Astrocyte (in vitro differentiated cells and primary cell): Measurements from ENCODE around the gene CCDC181. TPM values are rescaled to one million over a fixed set of nuclear protein-coding genes. Genes with fewer than 3 reads are reported as not detected.
A peak's percentile ranks its signal among the peaks of the same experiment; 100 is the strongest.

Experiments used
- DNase-seq: peaks from one replicate; pipeline ENCODE4 v3.0.0-alpha.2; 2010; ENCODE audit warnings: low read depth
- FAIRE-seq: peaks from 2 replicates; lab custom pipeline; 2011; peaks lifted over from hg19 to GRCh38; lab: Jason Lieb, UNC
- H2AFZ ChIP-seq: 2 replicates; pipeline ENCODE4 v1.6.0; 2012; ENCODE audit warnings: low read depth, low read length, inconsistent platforms
- H3K27ac ChIP-seq: 2 replicates; pipeline ENCODE4 v1.5.1; 2011; ENCODE audit warnings: low read depth, low read length, inconsistent platforms
- H3K27me3 ChIP-seq: 2 replicates; pipeline ENCODE4 v1.6.0; 2011; ENCODE audit warnings: low read length, inconsistent platforms; ENCODE audit not compliant: insufficient read depth
- H3K36me3 ChIP-seq: 2 replicates; pipeline ENCODE4 v1.5.1; 2011; ENCODE audit warnings: low read length, inconsistent platforms; ENCODE audit not compliant: insufficient read depth
- H3K4me1 ChIP-seq: 2 replicates; pipeline ENCODE4 v1.5.1; 2011; ENCODE audit warnings: low read length, inconsistent platforms; ENCODE audit not compliant: insufficient read depth
- H3K4me2 ChIP-seq: 2 replicates; pipeline ENCODE4 v1.6.0; 2012; ENCODE audit warnings: low read length, inconsistent platforms
- H3K4me3 ChIP-seq: 2 replicates; pipeline ENCODE4 v1.5.1; 2011; ENCODE audit warnings: low read depth, mild to moderate bottlenecking, low read length, inconsistent platforms; ENCODE audit not compliant: insufficient read depth
- H3K79me2 ChIP-seq: 2 replicates; pipeline ENCODE4 v1.6.0; 2012; ENCODE audit warnings: mild to moderate bottlenecking, low read length, inconsistent platforms; ENCODE audit not compliant: insufficient read depth
- H3K9ac ChIP-seq: 2 replicates; pipeline ENCODE4 v1.6.0; 2012; ENCODE audit warnings: mild to moderate bottlenecking, low read length, inconsistent platforms
- H3K9me3 ChIP-seq: 2 replicates; pipeline ENCODE4 v1.5.1; 2012; ENCODE audit warnings: low read depth, mild to moderate bottlenecking, low read length, inconsistent platforms; ENCODE audit not compliant: insufficient read depth
- H4K20me1 ChIP-seq: 2 replicates; pipeline ENCODE4 v1.6.0; 2012; ENCODE audit warnings: low read length, inconsistent platforms; ENCODE audit not compliant: insufficient read depth
- H3K27ac Mint-ChIP-seq: one replicate; pipeline ENCODE4 v1.8.0; 2021; ENCODE audit warnings: mild to moderate bottlenecking, mixed read lengths; ENCODE audit not compliant: unreplicated experiment
- H3K27me3 Mint-ChIP-seq: one replicate; pipeline ENCODE4 v1.8.0; 2021; ENCODE audit warnings: low read depth, mixed read lengths; ENCODE audit not compliant: unreplicated experiment
- H3K36me3 Mint-ChIP-seq: one replicate; pipeline ENCODE4 v1.8.0; 2021; ENCODE audit warnings: low read depth, mixed read lengths; ENCODE audit not compliant: unreplicated experiment
- H3K4me1 Mint-ChIP-seq: one replicate; pipeline ENCODE4 v1.8.0; 2021; ENCODE audit warnings: low read depth, mixed read lengths; ENCODE audit not compliant: unreplicated experiment
- H3K4me3 Mint-ChIP-seq: one replicate; pipeline ENCODE4 v1.8.0; 2021; ENCODE audit warnings: mild to moderate bottlenecking, moderate library complexity, mixed read lengths; ENCODE audit not compliant: unreplicated experiment
- H3K9me3 Mint-ChIP-seq: one replicate; pipeline ENCODE4 v1.8.0; 2021; ENCODE audit warnings: mild to moderate bottlenecking, mixed read lengths; ENCODE audit not compliant: unreplicated experiment
- EZH2 ChIP-seq: IDR thresholded peaks from 2 replicates; pipeline ENCODE4 v1.6.1; 2012; ENCODE audit warnings: mild to moderate bottlenecking, low read length, inconsistent platforms; ENCODE audit not compliant: insufficient read depth
- total RNA-seq: library from RNA; stranded (reverse); gene quantifications from 2 replicates; pipeline ENCODE4 v1.2.1, GENCODE V29; 2021
- TF ChIP-seq, protein P1 (sequence below): IDR thresholded peaks from 2 replicates; pipeline ENCODE4 v1.5.1; 2011; ENCODE audit warnings: low read depth, mild to moderate bottlenecking, inconsistent platforms, low read length, moderate library complexity; ENCODE audit not compliant: insufficient read depth

The CCDC181 gene
- total RNA-seq, 1 donor from 2014 or later = 1.5 TPM

GRCh38 chr1:169443923-169444322, 16.6 kb upstream of the CCDC181 start:
- no peak overlapping the region for H3K27ac Mint-ChIP-seq
- Histone ChIP-seq H3K4me1 (no peaks in the 10 kb centered on the region), H3K79me2 (no peaks in the 10 kb centered on the region), H3K9me3 (no peaks in the 10 kb centered on the region), H3K36me3 (no peaks in the 10 kb centered on the region), H3K27ac (no peak overlapping the region), H3K27me3 (no peaks in the 10 kb centered on the region), H4K20me1 (no peaks in the 10 kb centered on the region), H3K4me3 (no peak overlapping the region), H3K9ac (no peak overlapping the region), H3K4me2 (no peak overlapping the region), H2AFZ (no peak overlapping the region)
- H3K4me3 Mint-ChIP-seq = no peak overlapping the region
- no peak for TF ChIP-seq EZH2
- TF ChIP-seq, protein P1, sequence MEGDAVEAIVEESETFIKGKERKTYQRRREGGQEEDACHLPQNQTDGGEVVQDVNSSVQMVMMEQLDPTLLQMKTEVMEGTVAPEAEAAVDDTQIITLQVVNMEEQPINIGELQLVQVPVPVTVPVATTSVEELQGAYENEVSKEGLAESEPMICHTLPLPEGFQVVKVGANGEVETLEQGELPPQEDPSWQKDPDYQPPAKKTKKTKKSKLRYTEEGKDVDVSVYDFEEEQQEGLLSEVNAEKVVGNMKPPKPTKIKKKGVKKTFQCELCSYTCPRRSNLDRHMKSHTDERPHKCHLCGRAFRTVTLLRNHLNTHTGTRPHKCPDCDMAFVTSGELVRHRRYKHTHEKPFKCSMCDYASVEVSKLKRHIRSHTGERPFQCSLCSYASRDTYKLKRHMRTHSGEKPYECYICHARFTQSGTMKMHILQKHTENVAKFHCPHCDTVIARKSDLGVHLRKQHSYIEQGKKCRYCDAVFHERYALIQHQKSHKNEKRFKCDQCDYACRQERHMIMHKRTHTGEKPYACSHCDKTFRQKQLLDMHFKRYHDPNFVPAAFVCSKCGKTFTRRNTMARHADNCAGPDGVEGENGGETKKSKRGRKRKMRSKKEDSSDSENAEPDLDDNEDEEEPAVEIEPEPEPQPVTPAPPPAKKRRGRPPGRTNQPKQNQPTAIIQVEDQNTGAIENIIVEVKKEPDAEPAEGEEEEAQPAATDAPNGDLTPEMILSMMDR = no peak
- peaks cover 6% of the 10 kb centered on the region for H3K36me3 Mint-ChIP-seq
- no peak for DNase-seq
- peaks cover 2% of the 10 kb centered on the region for H3K9me3 Mint-ChIP-seq
- H3K4me1 Mint-ChIP-seq = no peaks in the 10 kb centered on the region
- H3K27me3 Mint-ChIP-seq = peaks cover 7% of the 10 kb centered on the region
- no peak for FAIRE-seq

DNA sequence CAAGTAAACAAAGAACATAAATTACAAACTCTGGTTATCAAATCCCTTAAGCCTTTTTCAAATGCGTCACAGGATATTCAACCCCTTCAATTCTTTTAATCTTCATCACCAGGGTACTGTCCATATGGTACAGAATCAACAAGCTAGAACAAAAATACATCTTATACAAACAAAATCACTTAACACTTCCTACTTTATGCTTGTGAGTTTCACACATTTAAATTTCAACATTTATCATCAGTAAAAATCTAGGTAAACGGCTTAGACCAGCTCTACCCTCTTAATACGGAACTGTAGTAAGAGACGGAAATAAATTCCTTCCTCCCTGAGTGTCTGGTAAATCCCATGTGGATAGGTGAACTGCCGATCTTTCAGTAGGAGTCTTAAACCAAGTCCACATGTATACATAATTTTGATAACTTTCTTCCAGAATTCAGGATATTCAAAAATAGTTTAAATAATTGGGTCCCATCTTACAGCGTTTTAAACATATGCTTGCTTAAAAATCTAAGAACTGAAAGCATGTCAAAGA, 1.0 kb downstream of the CCDC181 start:
- Histone ChIP-seq H3K4me2 (peak overlapping the region; percentile 98), H4K20me1 (no peaks in the 10 kb centered on the region), H3K9me3 (no peaks in the 10 kb centered on the region), H3K27me3 (no peaks in the 10 kb centered on the region), H3K36me3 (no peaks in the 10 kb centered on the region), H3K27ac (no peak overlapping the region), H3K4me1 (no peaks in the 10 kb centered on the region), H2AFZ (peak overlapping the region; percentile 80), H3K9ac (no peak overlapping the region), H3K4me3 (peak overlapping the region; percentile 70), H3K79me2 (no peaks in the 10 kb centered on the region)
- peaks cover 4% of the 10 kb centered on the region for H3K27me3 Mint-ChIP-seq
- TF ChIP-seq, protein P1 = no peak
- no peak for TF ChIP-seq EZH2
- peaks cover 2% of the 10 kb centered on the region for H3K9me3 Mint-ChIP-seq
- DNase-seq = no peak
- H3K27ac Mint-ChIP-seq = no peak overlapping the region
- no peaks in the 10 kb centered on the region for H3K36me3 Mint-ChIP-seq
- no peak for FAIRE-seq
- H3K4me3 Mint-ChIP-seq = peak overlapping the region; percentile 97
- no peaks in the 10 kb centered on the region for H3K4me1 Mint-ChIP-seq

GRCh38 chr1:169421309-169421708, 6.0 kb downstream of the CCDC181 start:
- no peaks in the 10 kb centered on the region for H3K27me3 ChIP-seq
- no peak overlapping the region for H2AFZ ChIP-seq
- no peaks in the 10 kb centered on the region for H3K4me1 ChIP-seq
- H3K27ac ChIP-seq = no peak overlapping the region
- H3K27me3 Mint-ChIP-seq = no peaks in the 10 kb centered on the region
- no peaks in the 10 kb centered on the region for H3K79me2 ChIP-seq
- H3K9me3 ChIP-seq = no peaks in the 10 kb centered on the region
- no peaks in the 10 kb centered on the region for H3K4me1 Mint-ChIP-seq
- TF ChIP-seq, protein P1 = no peak
- no peak for TF ChIP-seq EZH2
- no peaks in the 10 kb centered on the region for H4K20me1 ChIP-seq
- H3K4me3 ChIP-seq = no peak overlapping the region
- DNase-seq (no peak), FAIRE-seq (no peak)
- H3K9me3 Mint-ChIP-seq = no peaks in the 10 kb centered on the region
- H3K27ac Mint-ChIP-seq = no peak overlapping the region
- H3K4me2 ChIP-seq = no peak overlapping the region
- no peak overlapping the region for H3K4me3 Mint-ChIP-seq
- no peak overlapping the region for H3K9ac ChIP-seq
- H3K36me3 Mint-ChIP-seq = no peaks in the 10 kb centered on the region
- no peaks in the 10 kb centered on the region for H3K36me3 ChIP-seq
